PC-9 (cell line): ENCODE results near the gene PDE11A.

ENCODE experiments used
- EZH2 ChIP-seq: fragments of 200-600 bp; sonication (generic); IDR thresholded peaks from 2 replicates; pipeline ENCODE4 v1.8.0; 2017; ENCODE audit warnings: antibody characterized with exemption, low read depth
- TF ChIP-seq, protein P1 (sequence below): fragments of 200-600 bp; sonication (generic); conservative IDR thresholded peaks from 2 replicates; pipeline ENCODE4 v1.6.1; 2017; ENCODE audit warnings: mixed run types, antibody characterized with exemption, mild to moderate bottlenecking, moderate library complexity

DNA sequence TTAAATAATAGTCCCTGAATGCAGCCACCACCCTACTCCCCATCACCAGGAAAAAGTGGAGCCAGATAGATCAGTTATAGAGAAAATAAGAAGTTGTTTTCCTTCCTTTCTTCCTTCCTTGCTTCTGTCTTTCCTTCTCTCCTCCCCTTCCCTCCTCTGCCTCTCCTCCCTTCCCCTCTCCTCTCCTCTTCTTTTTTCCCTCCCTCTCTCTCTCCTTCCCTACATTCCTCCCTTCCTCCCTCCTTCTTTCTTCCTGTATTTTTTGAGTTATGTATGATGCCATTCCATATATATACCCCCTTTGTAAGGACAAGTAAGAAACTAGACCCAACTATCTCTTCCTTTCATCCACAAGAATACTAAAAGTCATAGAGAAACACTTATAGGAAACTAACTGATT is 414.3 kb downstream of the PDE11A start:
- TF ChIP-seq, protein P1, sequence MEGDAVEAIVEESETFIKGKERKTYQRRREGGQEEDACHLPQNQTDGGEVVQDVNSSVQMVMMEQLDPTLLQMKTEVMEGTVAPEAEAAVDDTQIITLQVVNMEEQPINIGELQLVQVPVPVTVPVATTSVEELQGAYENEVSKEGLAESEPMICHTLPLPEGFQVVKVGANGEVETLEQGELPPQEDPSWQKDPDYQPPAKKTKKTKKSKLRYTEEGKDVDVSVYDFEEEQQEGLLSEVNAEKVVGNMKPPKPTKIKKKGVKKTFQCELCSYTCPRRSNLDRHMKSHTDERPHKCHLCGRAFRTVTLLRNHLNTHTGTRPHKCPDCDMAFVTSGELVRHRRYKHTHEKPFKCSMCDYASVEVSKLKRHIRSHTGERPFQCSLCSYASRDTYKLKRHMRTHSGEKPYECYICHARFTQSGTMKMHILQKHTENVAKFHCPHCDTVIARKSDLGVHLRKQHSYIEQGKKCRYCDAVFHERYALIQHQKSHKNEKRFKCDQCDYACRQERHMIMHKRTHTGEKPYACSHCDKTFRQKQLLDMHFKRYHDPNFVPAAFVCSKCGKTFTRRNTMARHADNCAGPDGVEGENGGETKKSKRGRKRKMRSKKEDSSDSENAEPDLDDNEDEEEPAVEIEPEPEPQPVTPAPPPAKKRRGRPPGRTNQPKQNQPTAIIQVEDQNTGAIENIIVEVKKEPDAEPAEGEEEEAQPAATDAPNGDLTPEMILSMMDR, result no peak
- no peak for TF ChIP-seq EZH2
